Measurements from ENCODE around the gene APOA4.

GRCh38 chr11:116788975-116789374 is 34.1 kb downstream of the APOA4 start:
- TF ChIP-seq CTCF (IDR thresholded peaks at IDR 0.05) (no peak), POLR2A (IDR thresholded peaks at IDR 0.05) (no peak), EP300 (IDR thresholded peaks at IDR 0.05) (no peak)

All from tibial nerve (tissue), 4 donors.